ENCODE data around the gene ZXDB. TPM values are rescaled to one million over a fixed set of nuclear protein-coding genes. Genes with fewer than 3 reads are reported as not detected.
"Not testable (repeated sequence)": the region's sequence is repeated elsewhere in the genome, so short reads cannot be mapped to it uniquely, and the experiment has no call there.

Gene ZXDB
- total RNA-seq, 3 donors from 2014 or later = 10.9 to 22.4 (median 11.8) TPM

DNA sequence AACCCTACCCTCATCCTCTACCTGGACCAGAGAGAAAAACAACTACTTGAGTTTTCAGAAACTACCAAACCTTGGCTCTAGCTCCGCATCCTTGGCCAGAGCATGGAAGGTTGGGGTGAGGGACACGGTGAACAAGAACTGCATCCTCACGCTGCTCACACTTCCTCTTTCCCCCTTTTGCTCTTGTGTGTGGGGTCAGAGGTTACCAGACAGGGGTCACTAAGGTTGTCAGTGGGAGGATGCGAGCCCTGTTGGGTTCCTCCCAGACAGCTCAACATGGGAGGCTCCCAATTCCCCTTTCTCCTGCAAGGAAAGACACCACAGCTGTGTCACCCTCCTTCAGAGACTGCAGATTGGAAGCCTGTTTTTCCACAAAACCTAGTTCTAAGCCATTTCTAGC, 5.5 kb upstream of the ZXDB start:
- H3K4me3 ChIP-seq = no peak overlapping the region
- peaks cover 0 to 17% of the 10 kb centered on the region in 2 donors for H3K27me3 ChIP-seq
- no peaks in the 10 kb centered on the region for H3K4me1 ChIP-seq
- intact Hi-C loops (cut with DNase I; ENCODE audit: low total_unique reads) = loop anchor here (10.0 kb wide), 1 partner anchor 328 kb away; the partner anchor contains the start of gene ZXDA
- no peak for DNase-seq (ENCODE audit: low spot score in 2 of 2)
- H3K36me3 ChIP-seq = no peaks in the 10 kb centered on the region
- H3K9me3 ChIP-seq = no peaks in the 10 kb centered on the region
- TF ChIP-seq POLR2AphosphoS5 (IDR thresholded peaks at IDR 0.05) = no peak
- TF ChIP-seq, protein P1, sequence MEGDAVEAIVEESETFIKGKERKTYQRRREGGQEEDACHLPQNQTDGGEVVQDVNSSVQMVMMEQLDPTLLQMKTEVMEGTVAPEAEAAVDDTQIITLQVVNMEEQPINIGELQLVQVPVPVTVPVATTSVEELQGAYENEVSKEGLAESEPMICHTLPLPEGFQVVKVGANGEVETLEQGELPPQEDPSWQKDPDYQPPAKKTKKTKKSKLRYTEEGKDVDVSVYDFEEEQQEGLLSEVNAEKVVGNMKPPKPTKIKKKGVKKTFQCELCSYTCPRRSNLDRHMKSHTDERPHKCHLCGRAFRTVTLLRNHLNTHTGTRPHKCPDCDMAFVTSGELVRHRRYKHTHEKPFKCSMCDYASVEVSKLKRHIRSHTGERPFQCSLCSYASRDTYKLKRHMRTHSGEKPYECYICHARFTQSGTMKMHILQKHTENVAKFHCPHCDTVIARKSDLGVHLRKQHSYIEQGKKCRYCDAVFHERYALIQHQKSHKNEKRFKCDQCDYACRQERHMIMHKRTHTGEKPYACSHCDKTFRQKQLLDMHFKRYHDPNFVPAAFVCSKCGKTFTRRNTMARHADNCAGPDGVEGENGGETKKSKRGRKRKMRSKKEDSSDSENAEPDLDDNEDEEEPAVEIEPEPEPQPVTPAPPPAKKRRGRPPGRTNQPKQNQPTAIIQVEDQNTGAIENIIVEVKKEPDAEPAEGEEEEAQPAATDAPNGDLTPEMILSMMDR (IDR thresholded peaks at IDR 0.05) = no peak
- TF ChIP-seq POLR2A (IDR thresholded peaks at IDR 0.05) = no peak
- H3K27ac ChIP-seq = no peak overlapping the region

DNA sequence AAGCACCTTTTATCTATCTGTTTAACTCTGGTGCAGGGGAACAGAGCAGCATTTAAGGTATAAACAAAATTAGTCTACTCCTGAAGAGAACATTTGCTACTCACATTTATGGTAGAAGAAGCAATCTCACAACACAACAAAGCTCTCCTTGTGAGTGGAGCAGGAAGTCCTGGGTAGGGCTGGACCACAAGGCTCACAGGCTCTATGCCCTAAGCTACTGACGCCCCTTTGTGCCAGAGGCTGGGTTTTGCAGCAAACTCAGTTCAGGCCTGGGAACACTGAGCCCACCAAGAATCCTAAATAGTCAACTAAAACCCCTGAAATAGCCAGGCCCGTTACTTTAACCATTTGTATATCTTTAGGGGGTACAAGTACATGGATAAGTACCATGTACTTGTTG, 4.7 kb upstream of the ZXDB start:
- intact Hi-C loops (cut with DNase I; ENCODE audit: low total_unique reads) = loop anchor here (10.0 kb wide), 1 partner anchor 328 kb away; the partner anchor contains the start of gene ZXDA
- Histone ChIP-seq H3K4me3 (no peak overlapping the region), H3K27ac (no peak overlapping the region), H3K9me3 (no peaks in the 10 kb centered on the region), H3K36me3 (no peaks in the 10 kb centered on the region), H3K27me3 (peaks cover 0 to 16% of the 10 kb centered on the region in 2 donors), H3K4me1 (no peaks in the 10 kb centered on the region)
- no peak for DNase-seq (ENCODE audit: low spot score in 2 of 2)
- TF ChIP-seq POLR2A (IDR thresholded peaks at IDR 0.05) (no peak), POLR2AphosphoS5 (IDR thresholded peaks at IDR 0.05) (no peak)
- TF ChIP-seq, protein P1 (IDR thresholded peaks at IDR 0.05) = no peak

DNA sequence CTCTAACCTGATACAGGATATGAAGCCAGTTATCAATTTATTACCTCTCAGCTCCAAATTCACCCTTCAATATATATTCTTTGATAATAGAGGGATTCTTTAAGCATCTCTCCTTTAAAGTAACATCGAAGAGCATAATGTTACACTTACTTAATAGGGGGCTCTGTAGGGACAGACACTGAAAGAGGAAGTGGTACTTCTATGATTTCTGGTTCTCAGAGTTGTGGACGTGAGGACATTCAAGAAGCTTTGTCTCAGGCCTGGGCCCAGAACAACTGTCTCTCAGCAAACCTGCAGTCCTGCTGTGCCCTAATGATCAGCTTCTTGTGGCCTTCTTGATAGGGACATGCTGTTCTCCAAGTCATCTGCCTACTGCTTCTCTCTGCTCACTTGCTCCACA, 4.2 kb upstream of the ZXDB start:
- Histone ChIP-seq H3K4me3 (no peak overlapping the region), H3K36me3 (no peaks in the 10 kb centered on the region), H3K27ac (no peak overlapping the region), H3K9me3 (no peaks in the 10 kb centered on the region), H3K27me3 (peaks cover 0 to 10% of the 10 kb centered on the region in 2 donors), H3K4me1 (no peaks in the 10 kb centered on the region)
- intact Hi-C loops (cut with DNase I; ENCODE audit: low total_unique reads) = loop anchor here (10.0 kb wide), 1 partner anchor 327 kb away; the partner anchor contains the start of gene ZXDA
- DNase-seq (ENCODE audit: low spot score in 2 of 2) = no peak
- no peak for TF ChIP-seq POLR2A (IDR thresholded peaks at IDR 0.05)
- TF ChIP-seq POLR2AphosphoS5 (IDR thresholded peaks at IDR 0.05) = no peak
- TF ChIP-seq, protein P1 (IDR thresholded peaks at IDR 0.05) = no peak

DNA sequence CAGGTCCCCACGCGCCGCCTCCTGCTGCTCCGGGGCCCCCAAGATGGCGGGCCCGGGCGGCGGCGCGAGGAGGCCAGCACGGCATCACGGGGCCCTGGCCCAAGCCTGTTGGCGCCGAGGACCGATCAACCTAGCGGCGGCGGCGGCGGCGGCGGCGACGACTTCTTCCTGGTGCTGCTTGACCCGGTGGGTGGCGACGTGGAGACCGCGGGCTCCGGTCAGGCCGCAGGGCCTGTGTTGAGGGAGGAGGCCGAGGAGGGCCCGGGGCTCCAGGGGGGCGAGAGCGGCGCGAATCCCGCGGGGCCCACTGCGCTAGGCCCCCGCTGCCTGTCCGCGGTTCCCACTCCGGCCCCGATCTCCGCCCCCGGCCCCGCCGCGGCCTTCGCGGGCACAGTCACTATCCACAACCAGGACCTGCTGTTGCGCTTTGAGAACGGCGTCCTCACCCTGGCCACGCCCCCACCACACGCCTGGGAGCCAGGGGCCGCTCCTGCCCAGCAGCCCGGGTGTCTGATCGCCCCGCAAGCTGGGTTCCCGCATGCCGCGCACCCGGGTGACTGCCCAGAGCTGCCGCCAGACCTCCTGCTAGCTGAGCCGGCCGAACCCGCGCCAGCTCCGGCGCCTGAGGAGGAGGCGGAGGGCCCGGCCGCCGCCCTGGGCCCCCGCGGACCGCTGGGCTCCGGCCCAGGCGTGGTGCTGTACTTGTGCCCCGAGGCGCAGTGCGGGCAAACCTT, 516 bp downstream of the ZXDB start:
- H3K4me1 ChIP-seq; H3K36me3 ChIP-seq; H3K9me3 ChIP-seq; intact Hi-C loops (cut with DNase I; ENCODE audit: low total_unique reads): not testable (repeated sequence)
- Histone ChIP-seq H3K4me3 (peak overlapping the region; percentile 52 to 79 (median 59)), H3K27ac (peak overlapping the region; percentile 95 to 99), H3K27me3 (peaks cover 0 to 11% of the 10 kb centered on the region in 2 donors)
- DNase-seq (ENCODE audit: low spot score in 2 of 2) = peak; percentile 19 to 49

DNA sequence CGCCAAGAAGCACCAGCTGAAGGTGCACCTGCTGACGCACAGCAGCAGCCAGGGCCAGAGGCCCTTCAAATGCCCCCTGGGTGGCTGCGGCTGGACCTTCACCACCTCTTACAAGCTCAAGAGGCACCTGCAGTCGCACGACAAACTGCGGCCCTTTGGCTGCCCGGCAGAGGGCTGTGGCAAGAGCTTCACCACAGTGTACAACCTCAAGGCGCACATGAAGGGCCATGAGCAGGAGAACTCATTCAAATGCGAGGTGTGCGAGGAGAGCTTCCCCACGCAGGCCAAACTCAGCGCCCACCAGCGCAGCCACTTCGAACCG, 1.0 kb downstream of the ZXDB start:
- H3K36me3 ChIP-seq; H3K4me1 ChIP-seq; intact Hi-C loops (cut with DNase I; ENCODE audit: low total_unique reads); H3K9me3 ChIP-seq: not testable (repeated sequence)
- TF ChIP-seq, protein P1 (IDR thresholded peaks at IDR 0.05) = peak in 1 of 3 donors; percentile 15
- H3K27ac ChIP-seq = peak overlapping the region; percentile 95 to 99
- peaks cover 0 to 11% of the 10 kb centered on the region in 2 donors for H3K27me3 ChIP-seq
- H3K4me3 ChIP-seq = peak overlapping the region; percentile 52 to 79 (median 59)
- DNase-seq (ENCODE audit: low spot score in 2 of 2) = peak; percentile 35 to 53

Measured in breast epithelium (tissue), 4 donors.